Measurements from ENCODE around the gene ARL16. TPM values are rescaled to one million over a fixed set of nuclear protein-coding genes. Genes with fewer than 3 reads are reported as not detected.
A peak's percentile ranks its signal among the peaks of the same experiment; 100 is the strongest.
"Not testable (repeated sequence)": the region's sequence is repeated elsewhere in the genome, so short reads cannot be mapped to it uniquely, and the experiment has no call there.

Gene ARL16
- total RNA-seq, 2 experiments from 2014 or later, result 13.8 to 14.1 TPM

DNA sequence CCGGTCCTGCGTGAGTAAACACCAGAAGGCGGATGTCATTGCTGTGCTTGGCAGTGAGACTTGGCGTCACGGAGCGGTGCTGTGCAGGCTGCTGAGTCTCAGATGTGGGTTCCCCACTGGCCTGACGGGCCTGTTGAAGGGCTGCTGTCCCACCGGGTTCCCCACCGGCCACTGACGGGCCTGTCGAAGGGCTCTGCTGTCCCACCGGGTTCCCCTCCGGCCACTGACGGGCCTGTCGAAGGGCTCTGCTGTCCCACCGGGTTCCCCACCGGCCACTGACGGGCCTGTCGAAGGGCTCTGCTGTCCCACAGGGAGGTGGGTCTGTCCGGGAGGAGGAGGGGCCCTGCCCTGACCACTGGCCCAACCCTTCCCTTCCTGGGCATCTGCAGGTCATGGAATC, 3.0 kb upstream of the ARL16 start:
- Mint-ChIP-seq H3K36me3 (ENCODE audit: low read depth) (peaks cover 27% of the 10 kb centered on the region), H3K27me3 (ENCODE audit: low read depth) (no peaks in the 10 kb centered on the region), H3K4me1 (ENCODE audit: low read depth) (peaks cover 42% of the 10 kb centered on the region), H3K9me3 (no peaks in the 10 kb centered on the region), H3K4me3 (no peak overlapping the region), H3K27ac (no peak overlapping the region)
- intact Hi-C loops (cut with micrococcal nuclease), result no loop called here
- CTCF ChIA-PET, result no interaction called here
- DNase-seq, result no peak

DNA sequence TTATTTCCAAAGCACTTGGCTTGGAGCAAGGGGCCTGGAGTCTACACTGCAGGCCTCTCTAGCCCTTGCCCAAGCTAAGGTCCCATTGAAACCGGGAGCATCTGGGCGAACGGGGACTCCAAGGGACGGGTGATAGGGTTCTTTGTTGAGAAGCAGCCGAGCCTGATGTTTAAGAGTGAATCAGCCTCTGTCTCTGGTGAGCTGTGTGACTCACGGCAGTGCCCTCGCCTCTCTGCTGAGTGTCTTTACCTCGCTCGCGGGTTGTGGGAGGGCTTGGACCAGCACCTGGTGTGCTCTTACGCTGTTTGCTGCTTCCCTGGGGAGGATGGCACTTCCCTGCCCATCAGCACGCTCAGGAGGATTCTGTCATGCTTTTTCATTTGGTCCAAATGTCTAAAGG, 1.5 kb upstream of the ARL16 start:
- Mint-ChIP-seq H3K27me3 (ENCODE audit: low read depth) (no peaks in the 10 kb centered on the region), H3K27ac (peak overlapping the region; percentile 70), H3K36me3 (ENCODE audit: low read depth) (peaks cover 27% of the 10 kb centered on the region), H3K4me1 (ENCODE audit: low read depth) (peaks cover 42% of the 10 kb centered on the region), H3K4me3 (peak overlapping the region; percentile 82), H3K9me3 (no peaks in the 10 kb centered on the region)
- peak; percentile 40 for DNase-seq
- CTCF ChIA-PET, result interaction anchor here (0.6 to 1.7 kb wide), 3 partner anchors 20 to 84 kb away, joined by 3 to 7 read pairs (median 4); no protein-coding TSS in a partner anchor
- intact Hi-C loops (cut with micrococcal nuclease), result no loop called here

DNA sequence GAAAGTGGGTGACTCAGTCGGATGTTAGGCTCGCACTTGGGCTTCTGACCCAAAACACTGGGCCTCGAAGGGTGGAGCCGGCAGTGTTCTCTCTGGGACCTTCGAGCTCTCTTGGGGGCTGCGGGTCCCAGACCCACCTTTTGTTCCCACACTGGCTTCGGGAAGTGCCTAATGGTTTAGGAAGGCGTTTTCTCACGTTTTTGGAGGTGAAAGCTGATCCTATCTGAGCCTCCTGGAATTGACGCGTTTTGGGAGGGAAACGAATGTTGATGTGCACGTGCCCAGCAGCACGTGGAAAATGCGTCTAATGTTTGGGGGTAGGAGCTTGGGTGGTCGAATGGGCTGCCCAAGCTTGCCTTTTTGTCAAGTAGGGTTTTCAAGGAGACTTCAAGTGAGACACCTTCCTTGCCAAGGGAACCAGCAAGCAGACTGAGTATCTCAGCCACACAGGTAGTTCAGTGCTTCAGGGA, 880 bp upstream of the ARL16 start:
- Mint-ChIP-seq H3K27ac (peak overlapping the region; percentile 70), H3K4me1 (ENCODE audit: low read depth) (peaks cover 40% of the 10 kb centered on the region), H3K4me3 (peak overlapping the region; percentile 82), H3K36me3 (ENCODE audit: low read depth) (peaks cover 23% of the 10 kb centered on the region), H3K9me3 (no peaks in the 10 kb centered on the region), H3K27me3 (ENCODE audit: low read depth) (no peaks in the 10 kb centered on the region)
- DNase-seq, result peak; percentile 27
- CTCF ChIA-PET, result interaction anchor here (1.3 to 1.7 kb wide), 2 partner anchors 19 to 84 kb away, joined by 4 to 7 read pairs; no protein-coding TSS in a partner anchor
- intact Hi-C loops (cut with micrococcal nuclease), result no loop called here

DNA sequence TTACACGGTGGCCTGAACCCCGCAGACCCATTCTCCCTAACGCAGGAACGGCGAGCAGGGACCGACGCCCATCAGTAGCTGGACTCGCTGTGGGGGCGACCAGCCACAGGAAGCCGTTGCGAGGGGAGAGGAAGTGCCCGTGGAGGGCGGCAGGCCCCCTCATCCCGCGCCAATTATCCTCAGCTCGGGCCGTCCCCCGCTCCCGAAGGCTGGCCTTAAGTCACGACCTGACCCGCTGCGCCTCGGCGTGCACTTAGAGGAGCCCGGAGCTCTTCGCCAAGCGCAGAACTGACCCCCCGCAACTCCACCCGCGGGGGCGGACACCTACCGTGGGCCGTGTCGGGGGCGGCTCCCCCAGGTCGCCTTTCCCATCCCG, 401 bp downstream of the ARL16 start:
- no peak overlapping the region for H3K27ac Mint-ChIP-seq
- no peak for DNase-seq
- intact Hi-C loops (cut with micrococcal nuclease), result loop anchor here (1.0 to 2.0 kb wide), 4 partner anchors 16 to 150 kb away; partner anchors contain the start of genes CCDC137, MCRIP1, MRPL12 and OXLD1

DNA sequence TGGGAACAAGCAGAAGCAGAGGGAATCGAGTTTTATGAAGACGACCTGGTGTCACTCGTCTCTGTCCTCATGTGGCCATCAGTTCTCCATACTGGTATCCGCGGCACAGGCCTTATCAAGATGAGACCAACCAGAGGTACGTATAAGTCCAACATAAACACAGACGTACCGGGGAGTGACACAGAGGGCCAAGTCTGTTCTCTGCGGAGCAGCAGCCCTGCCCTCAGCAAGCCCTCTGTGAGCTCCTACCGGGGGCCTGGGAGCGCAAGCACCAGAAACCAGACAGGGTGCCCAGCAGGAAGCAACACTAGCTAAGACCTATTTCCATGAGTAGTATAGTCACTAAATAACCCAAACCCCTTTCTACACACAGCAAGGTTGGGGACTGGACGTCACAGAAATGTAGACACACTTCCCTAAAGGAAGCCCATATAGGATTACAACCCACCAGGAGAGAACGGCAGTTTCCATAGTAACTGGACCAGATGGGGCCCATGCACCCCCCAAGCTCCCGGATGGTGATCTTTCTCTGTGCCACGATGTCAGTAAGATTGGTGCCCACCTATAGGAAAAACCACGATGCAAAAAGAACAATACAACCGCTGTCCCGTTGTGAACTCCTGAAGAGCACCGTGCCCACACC, 911 bp downstream of the ARL16 start:
- intact Hi-C loops (cut with micrococcal nuclease), result loop anchor here (1.0 to 2.0 kb wide), 4 partner anchors 16 to 150 kb away; partner anchors contain the start of genes CCDC137, MCRIP1, MRPL12 and OXLD1
- no peak overlapping the region for H3K27ac Mint-ChIP-seq
- no peaks in the 10 kb centered on the region for H3K9me3 Mint-ChIP-seq
- CTCF ChIA-PET, result interaction anchor here (0.9 to 1.8 kb wide), 3 partner anchors 10 to 20 kb away, joined by 3 to 5 read pairs (median 3); partner anchors contain the start of gene MRPL12
- peaks cover 15% of the 10 kb centered on the region for H3K36me3 Mint-ChIP-seq (ENCODE audit: low read depth)
- no peaks in the 10 kb centered on the region for H3K27me3 Mint-ChIP-seq (ENCODE audit: low read depth)
- H3K4me1 Mint-ChIP-seq (ENCODE audit: low read depth), result peaks cover 36% of the 10 kb centered on the region
- DNase-seq, result no peak
- peak overlapping the region; percentile 87 for H3K4me3 Mint-ChIP-seq

More for the DNA sequence above, 401 bp downstream of the ARL16 start:
- CTCF ChIA-PET, result interaction anchor here (0.9 to 1.8 kb wide), 3 partner anchors 10 to 19 kb away, joined by 3 to 5 read pairs (median 3); partner anchors contain the start of gene MRPL12
- H3K27me3 Mint-ChIP-seq (ENCODE audit: low read depth), result no peaks in the 10 kb centered on the region
- H3K36me3 Mint-ChIP-seq (ENCODE audit: low read depth), result peaks cover 15% of the 10 kb centered on the region
- H3K4me3 Mint-ChIP-seq, result peak overlapping the region; percentile 87
- H3K9me3 Mint-ChIP-seq, result no peaks in the 10 kb centered on the region
- H3K4me1 Mint-ChIP-seq (ENCODE audit: low read depth), result peaks cover 37% of the 10 kb centered on the region

DNA sequence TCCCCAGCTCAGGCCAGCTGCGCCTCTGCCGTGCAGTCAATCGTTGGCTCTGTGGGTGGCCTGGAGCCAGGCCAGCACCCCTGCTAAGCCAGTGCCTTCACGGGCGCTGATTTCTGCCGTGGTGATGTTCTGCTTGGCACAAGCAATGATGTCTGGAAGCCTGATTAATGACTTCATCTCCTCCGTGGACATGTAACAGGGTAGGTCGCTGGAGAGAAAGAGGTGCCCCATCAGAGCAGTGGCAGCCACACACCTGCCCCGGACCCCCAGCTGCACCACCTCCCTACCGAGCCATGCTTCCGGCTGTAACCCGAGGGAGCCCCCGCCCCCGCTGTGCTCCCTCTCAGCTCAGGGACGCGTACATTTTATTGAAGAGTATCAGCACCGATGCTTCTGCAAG, 1.9 kb downstream of the ARL16 start:
- Mint-ChIP-seq H3K27me3 (ENCODE audit: low read depth) (no peaks in the 10 kb centered on the region), H3K4me3 (no peak overlapping the region), H3K27ac (no peak overlapping the region), H3K36me3 (ENCODE audit: low read depth) (peaks cover 8% of the 10 kb centered on the region), H3K4me1 (ENCODE audit: low read depth) (peaks cover 27% of the 10 kb centered on the region), H3K9me3 (no peaks in the 10 kb centered on the region)
- CTCF ChIA-PET, result interaction anchor here (1.2 kb wide), 1 partner anchor 14 kb away, joined by 3 read pairs; no protein-coding TSS in a partner anchor
- DNase-seq, result no peak
- intact Hi-C loops (cut with micrococcal nuclease), result loop anchor here (2.0 kb wide), 2 partner anchors 15 to 151 kb away; partner anchors contain the start of genes CCDC137, MCRIP1 and OXLD1

DNA sequence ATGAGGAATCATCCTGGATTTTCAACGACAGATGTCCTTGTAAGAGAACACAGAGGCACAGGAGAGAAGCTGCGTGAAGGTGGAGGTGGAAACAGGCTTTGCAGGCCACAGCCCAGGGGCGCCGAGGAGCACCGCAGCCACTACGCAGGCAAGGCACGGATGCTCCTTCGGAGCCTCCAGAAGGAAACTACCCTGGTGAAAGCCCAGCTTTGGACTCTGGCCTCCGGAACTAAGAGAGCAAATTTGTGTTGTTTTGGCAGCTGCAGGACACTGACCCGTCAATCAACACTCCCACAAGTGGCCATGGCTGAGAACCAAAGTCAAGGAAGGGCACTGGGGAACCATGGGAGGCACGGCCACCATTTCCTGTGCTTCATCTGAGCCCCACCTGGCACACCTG, 3.4 kb downstream of the ARL16 start:
- Mint-ChIP-seq H3K4me3 (no peak overlapping the region), H3K27me3 (ENCODE audit: low read depth) (no peaks in the 10 kb centered on the region), H3K4me1 (ENCODE audit: low read depth) (peaks cover 20% of the 10 kb centered on the region), H3K27ac (no peak overlapping the region), H3K36me3 (ENCODE audit: low read depth) (peaks cover 5% of the 10 kb centered on the region), H3K9me3 (no peaks in the 10 kb centered on the region)
- no peak for DNase-seq
- intact Hi-C loops (cut with micrococcal nuclease), result no loop called here
- CTCF ChIA-PET, result no interaction called here

DNA sequence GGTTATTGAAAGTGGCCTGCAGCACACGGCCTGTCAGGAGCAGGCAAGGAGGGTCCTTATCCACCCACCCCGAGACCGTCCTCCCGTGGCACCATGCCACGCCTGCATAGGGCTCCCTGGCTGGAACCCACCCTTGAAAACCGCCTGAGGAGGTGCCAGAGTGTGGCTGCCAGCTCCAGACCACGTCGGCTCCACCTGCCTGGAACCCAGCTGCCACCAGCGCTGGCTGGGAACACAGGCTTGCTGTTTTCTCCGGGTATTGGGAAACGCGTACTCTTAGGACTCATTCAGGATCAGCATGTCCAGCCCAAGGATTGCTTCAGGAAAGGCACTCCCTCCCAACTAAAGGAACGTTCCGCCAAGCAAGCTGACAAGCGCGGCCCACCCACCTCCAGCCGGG, 6.7 kb downstream of the ARL16 start:
- peaks cover 3% of the 10 kb centered on the region for H3K36me3 Mint-ChIP-seq (ENCODE audit: low read depth)
- H3K4me3 Mint-ChIP-seq, result no peak overlapping the region
- H3K4me1 Mint-ChIP-seq (ENCODE audit: low read depth), result peaks cover 4% of the 10 kb centered on the region
- no peak overlapping the region for H3K27ac Mint-ChIP-seq
- no peaks in the 10 kb centered on the region for H3K9me3 Mint-ChIP-seq
- no peak for DNase-seq
- no peaks in the 10 kb centered on the region for H3K27me3 Mint-ChIP-seq (ENCODE audit: low read depth)
- CTCF ChIA-PET, result interaction anchor here (1.3 kb wide), 1 partner anchor 25 kb away, joined by 5 read pairs; no protein-coding TSS in a partner anchor
- intact Hi-C loops (cut with micrococcal nuclease), result no loop called here

DNA sequence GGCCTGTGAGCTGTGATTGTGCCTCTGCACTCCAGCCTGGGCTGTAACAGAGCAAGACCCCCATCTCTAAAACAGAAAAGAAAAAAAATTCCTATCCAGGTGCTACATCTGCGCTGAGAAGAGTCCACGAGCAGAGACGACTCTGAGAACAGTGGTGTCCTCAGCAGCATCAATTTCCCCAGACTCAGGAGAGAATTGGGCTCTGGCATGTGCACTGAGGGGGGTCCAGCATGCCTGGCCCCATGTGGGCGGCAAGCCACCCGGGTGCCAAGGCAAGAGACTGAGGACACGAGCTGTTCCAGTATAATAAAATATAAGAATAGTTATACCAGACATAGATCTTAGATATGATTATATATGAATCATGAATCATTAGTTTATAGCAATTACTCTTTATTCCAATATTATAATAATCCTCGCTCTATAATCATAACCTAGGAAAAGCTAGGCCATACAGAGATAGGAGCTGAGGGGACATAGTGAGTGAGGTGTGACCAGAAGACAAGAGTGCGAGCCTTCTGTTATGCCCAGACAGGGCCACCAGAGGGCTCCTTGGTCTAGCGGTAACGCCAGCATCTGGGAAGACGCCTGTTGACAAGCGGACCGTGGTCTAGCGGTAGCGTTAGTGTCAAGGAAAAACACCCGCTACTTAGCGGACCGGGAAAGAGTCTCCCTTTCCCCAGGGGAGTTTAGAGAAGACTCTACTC, 7.9 kb downstream of the ARL16 start:
- H3K27me3 Mint-ChIP-seq (ENCODE audit: low read depth); H3K9me3 Mint-ChIP-seq; H3K27ac Mint-ChIP-seq; H3K4me1 Mint-ChIP-seq (ENCODE audit: low read depth); intact Hi-C loops (cut with micrococcal nuclease); H3K36me3 Mint-ChIP-seq (ENCODE audit: low read depth); H3K4me3 Mint-ChIP-seq: not testable (repeated sequence)
- peak; percentile 47 for DNase-seq
- CTCF ChIA-PET, result interaction anchor here (0.6 to 1.3 kb wide), 7 partner anchors 17 to 607 kb away, joined by 3 to 7 read pairs (median 3); partner anchors contain the start of gene PCYT2

DNA sequence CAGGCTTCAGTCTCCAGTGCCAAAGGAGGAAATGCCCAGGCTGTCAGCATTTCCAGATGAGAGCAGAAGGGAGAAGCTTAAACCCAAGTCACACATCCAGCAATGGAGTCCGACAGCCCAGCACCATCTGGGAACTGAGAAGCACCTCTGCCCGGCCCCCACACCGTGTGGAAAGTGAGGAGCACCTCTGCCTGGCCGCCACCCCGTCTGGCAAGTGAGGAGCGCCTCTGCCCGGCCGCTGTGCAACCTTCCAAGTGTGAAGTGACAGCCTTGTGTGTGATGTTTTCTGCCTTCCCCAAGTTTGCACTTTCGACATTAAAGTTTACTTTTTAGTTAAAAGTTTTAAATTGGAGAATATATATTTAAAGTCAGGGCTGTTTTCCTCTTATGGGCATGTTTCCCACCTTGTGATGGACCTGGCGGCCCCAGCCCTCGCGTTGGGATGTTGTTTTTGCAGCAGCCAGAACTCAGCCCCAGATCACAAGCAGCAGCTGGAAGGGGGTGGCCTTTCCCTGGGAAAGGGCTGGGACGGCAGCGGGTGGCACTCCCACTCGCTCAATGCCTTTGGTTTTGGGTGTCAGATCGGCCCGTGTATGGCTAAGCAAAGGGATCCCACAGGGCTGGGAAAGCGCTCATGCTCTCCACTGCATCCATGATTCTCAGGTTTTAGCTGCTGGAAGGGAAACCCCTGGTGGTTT, 9.9 kb downstream of the ARL16 start:
- no peak overlapping the region for H3K4me3 Mint-ChIP-seq
- intact Hi-C loops (cut with micrococcal nuclease), result no loop called here
- H3K9me3 Mint-ChIP-seq, result no peaks in the 10 kb centered on the region
- peaks cover 16% of the 10 kb centered on the region for H3K36me3 Mint-ChIP-seq (ENCODE audit: low read depth)
- DNase-seq, result no peak
- no peaks in the 10 kb centered on the region for H3K27me3 Mint-ChIP-seq (ENCODE audit: low read depth)
- peaks cover 6% of the 10 kb centered on the region for H3K4me1 Mint-ChIP-seq (ENCODE audit: low read depth)
- no peak overlapping the region for H3K27ac Mint-ChIP-seq
- CTCF ChIA-PET, result no interaction called here

DNA sequence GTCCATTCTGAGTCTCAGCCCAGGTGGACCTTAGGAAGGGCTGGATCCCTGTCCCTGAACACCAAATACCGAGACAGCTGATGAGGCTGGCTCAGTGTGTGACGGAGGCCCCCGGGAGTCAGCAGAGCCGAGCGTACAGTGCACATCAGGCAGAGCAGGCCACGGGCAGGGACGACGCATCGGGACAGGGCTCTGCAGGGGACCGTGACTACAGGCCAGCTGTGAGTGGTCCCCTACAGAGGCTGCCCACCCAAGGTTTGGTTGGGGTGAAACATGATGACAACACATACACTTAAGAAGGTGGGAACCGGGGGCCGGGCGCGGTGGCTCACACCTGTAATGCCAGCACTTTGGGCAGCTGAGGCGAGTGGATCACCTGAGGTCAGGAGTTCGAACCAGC, 10.6 kb downstream of the ARL16 start:
- intact Hi-C loops (cut with micrococcal nuclease), result no loop called here
- no peak overlapping the region for H3K27ac Mint-ChIP-seq
- no peak overlapping the region for H3K4me3 Mint-ChIP-seq
- CTCF ChIA-PET, result no interaction called here
- H3K27me3 Mint-ChIP-seq (ENCODE audit: low read depth), result no peaks in the 10 kb centered on the region
- DNase-seq, result no peak
- H3K9me3 Mint-ChIP-seq, result no peaks in the 10 kb centered on the region
- H3K36me3 Mint-ChIP-seq (ENCODE audit: low read depth), result peaks cover 22% of the 10 kb centered on the region
- H3K4me1 Mint-ChIP-seq (ENCODE audit: low read depth), result peaks cover 11% of the 10 kb centered on the region

DNA sequence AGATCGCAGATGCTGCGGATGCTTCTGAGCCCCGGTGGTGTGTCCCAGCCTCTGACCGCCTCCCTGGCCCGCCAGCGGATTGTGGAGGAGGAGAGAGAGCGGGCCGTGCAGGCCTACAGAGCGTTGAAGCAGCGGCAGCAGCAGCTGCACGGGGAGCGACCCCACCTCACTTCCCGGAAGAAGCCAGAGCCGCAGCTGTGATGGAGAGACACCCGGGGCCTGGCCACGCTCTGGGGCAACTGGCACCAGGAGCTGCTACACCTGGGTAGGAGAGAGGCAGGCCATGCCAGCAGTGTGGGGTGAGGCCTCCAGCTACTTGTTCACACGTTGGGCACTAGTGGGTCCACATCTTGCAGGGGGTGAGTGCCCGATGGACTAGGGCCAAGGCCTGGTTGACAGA, 11.1 kb downstream of the ARL16 start:
- CTCF ChIA-PET, result no interaction called here
- intact Hi-C loops (cut with micrococcal nuclease), result no loop called here
- DNase-seq, result no peak
- Mint-ChIP-seq H3K4me1 (ENCODE audit: low read depth) (peaks cover 16% of the 10 kb centered on the region), H3K9me3 (no peaks in the 10 kb centered on the region), H3K36me3 (ENCODE audit: low read depth) (peaks cover 26% of the 10 kb centered on the region), H3K27ac (no peak overlapping the region), H3K4me3 (no peak overlapping the region), H3K27me3 (ENCODE audit: low read depth) (no peaks in the 10 kb centered on the region)
